ENCODE results near the gene ARF3. TPM values are rescaled to one million over a fixed set of nuclear protein-coding genes. Genes with fewer than 3 reads are reported as not detected.

The ARF3 gene
- total and polyA plus RNA-seq, 8 donors = 29.5 to 96.0 (median 52.4) TPM

- ATAC-seq (peak; percentile 90 to 96 (median 94)), FAIRE-seq (no peak), DNase-seq (peak; percentile 83 to 89 (median 84))
- H3K27me3 ChIP-seq = no peaks in the 10 kb centered on the region
- intact Hi-C loops (cut with DNase I) = no loop called here
- H3K4me1 ChIP-seq = peaks cover 3 to 23% (median 7%) of the 10 kb centered on the region in 3 donors
- peak; percentile 30 to 62 (median 52) for TF ChIP-seq CTCF (IDR thresholded peaks at IDR 0.05)
- H3K9me3 ChIP-seq = no peaks in the 10 kb centered on the region
- H3K36me3 ChIP-seq = no peaks in the 10 kb centered on the region
- H3K27ac ChIP-seq = peak overlapping the region in 3 of 4 donors; percentile 28 to 58 (median 40)
- H3K4me3 ChIP-seq = peak overlapping the region; percentile 13 to 52 (median 34)
- WGBS, 2 donors = 1% methylated on average over 19 of the region's 19 CpGs
These were observed 53.3 kb downstream of the ARF3 start for GRCh38 chr12:48903982-48904411.

GRCh38 chr12:48903363-48903981, 53.8 kb downstream of the ARF3 start:
- FAIRE-seq (no peak), DNase-seq (peak in 2 of 6 donors; percentile 23 to 35), ATAC-seq (peak in 3 of 4 donors; percentile 26 to 47 (median 46))
- WGBS, 2 donors = 37 to 51% methylated on average over 20 of the region's 20 CpGs
- Histone ChIP-seq H3K36me3 (no peaks in the 10 kb centered on the region), H3K4me1 (peaks cover 3 to 23% (median 7%) of the 10 kb centered on the region in 3 donors), H3K4me3 (peak overlapping the region in 3 of 4 donors; percentile 13 to 52 (median 39)), H3K27me3 (no peaks in the 10 kb centered on the region), H3K9me3 (no peaks in the 10 kb centered on the region), H3K27ac (peak overlapping the region in 1 of 4 donors; percentile 29)
- no peak for TF ChIP-seq CTCF (IDR thresholded peaks at IDR 0.05)
- intact Hi-C loops (cut with DNase I) = no loop called here

- peaks cover 0 to 14% (median 0%) of the 10 kb centered on the region in 3 donors for H3K4me1 ChIP-seq
- no peaks in the 10 kb centered on the region for H3K9me3 ChIP-seq
- ATAC-seq (no peak), FAIRE-seq (no peak), DNase-seq (no peak)
- intact Hi-C loops (cut with DNase I) = no loop called here
- H3K4me3 ChIP-seq = no peak overlapping the region
- no peak overlapping the region for H3K27ac ChIP-seq
- no peaks in the 10 kb centered on the region for H3K36me3 ChIP-seq
- TF ChIP-seq CTCF (IDR thresholded peaks at IDR 0.05) = no peak
- WGBS, 2 donors = 88 to 90% methylated on average over 2 of the region's 2 CpGs
- no peaks in the 10 kb centered on the region for H3K27me3 ChIP-seq
These were observed 56.0 kb downstream of the ARF3 start for GRCh38 chr12:48901278-48901677.

- FAIRE-seq (no peak), DNase-seq (no peak), ATAC-seq (no peak)
- Histone ChIP-seq H3K27me3 (no peaks in the 10 kb centered on the region), H3K36me3 (no peaks in the 10 kb centered on the region), H3K27ac (no peak overlapping the region), H3K4me3 (no peak overlapping the region), H3K9me3 (no peaks in the 10 kb centered on the region), H3K4me1 (peaks cover 0 to 6% (median 0%) of the 10 kb centered on the region in 3 donors)
- no peak for TF ChIP-seq CTCF (IDR thresholded peaks at IDR 0.05)
- intact Hi-C loops (cut with DNase I) = no loop called here
- WGBS, 2 donors = 72 to 82% methylated on average over 2 of the region's 2 CpGs
These were observed 57.6 kb downstream of the ARF3 start for GRCh38 chr12:48899651-48900050.

GRCh38 chr12:48894271-48894670, 63.0 kb downstream of the ARF3 start:
- Histone ChIP-seq H3K27me3 (no peaks in the 10 kb centered on the region), H3K9me3 (no peaks in the 10 kb centered on the region), H3K27ac (no peak overlapping the region), H3K4me1 (peaks cover 0 to 4% (median 0%) of the 10 kb centered on the region in 3 donors), H3K36me3 (no peaks in the 10 kb centered on the region), H3K4me3 (no peak overlapping the region)
- TF ChIP-seq CTCF (IDR thresholded peaks at IDR 0.05) = no peak
- WGBS, 2 donors = 67% methylated on average over 1 of the region's 1 CpG
- DNase-seq (no peak), ATAC-seq (no peak), FAIRE-seq (no peak)
- intact Hi-C loops (cut with DNase I) = loop anchor here in 2 of 3 donors (5.0 kb wide), 2 partner anchors 37 to 42 kb away; partner anchors contain the start of gene DDX23 (in 1 of the 2)
